ENCODE results near the gene BRD1.

DNA sequence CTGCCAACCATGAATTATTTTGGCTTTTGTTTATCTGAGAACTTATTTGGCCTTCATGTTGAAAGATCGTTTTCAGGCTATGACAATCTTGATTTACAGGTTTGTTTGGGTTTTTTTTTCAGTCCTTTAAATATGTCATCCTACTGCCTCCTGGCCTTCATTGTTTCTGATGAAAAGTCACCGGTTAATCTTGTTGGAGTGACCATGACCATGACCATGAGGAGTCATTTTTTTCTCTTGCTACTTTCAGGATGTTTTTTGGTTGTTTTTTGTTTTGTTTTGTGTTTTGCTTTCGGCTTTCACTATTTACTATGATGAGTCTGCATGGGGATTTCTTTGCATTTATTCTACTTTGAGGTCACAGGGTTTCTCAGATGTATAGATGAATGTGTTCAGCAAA is 81.6 kb downstream of the BRD1 start:
- TF ChIP-seq POLR2AphosphoS5 (IDR thresholded peaks at IDR 0.05; ENCODE audit: low read depth, low read length), result no peak
- TF ChIP-seq, protein P1, sequence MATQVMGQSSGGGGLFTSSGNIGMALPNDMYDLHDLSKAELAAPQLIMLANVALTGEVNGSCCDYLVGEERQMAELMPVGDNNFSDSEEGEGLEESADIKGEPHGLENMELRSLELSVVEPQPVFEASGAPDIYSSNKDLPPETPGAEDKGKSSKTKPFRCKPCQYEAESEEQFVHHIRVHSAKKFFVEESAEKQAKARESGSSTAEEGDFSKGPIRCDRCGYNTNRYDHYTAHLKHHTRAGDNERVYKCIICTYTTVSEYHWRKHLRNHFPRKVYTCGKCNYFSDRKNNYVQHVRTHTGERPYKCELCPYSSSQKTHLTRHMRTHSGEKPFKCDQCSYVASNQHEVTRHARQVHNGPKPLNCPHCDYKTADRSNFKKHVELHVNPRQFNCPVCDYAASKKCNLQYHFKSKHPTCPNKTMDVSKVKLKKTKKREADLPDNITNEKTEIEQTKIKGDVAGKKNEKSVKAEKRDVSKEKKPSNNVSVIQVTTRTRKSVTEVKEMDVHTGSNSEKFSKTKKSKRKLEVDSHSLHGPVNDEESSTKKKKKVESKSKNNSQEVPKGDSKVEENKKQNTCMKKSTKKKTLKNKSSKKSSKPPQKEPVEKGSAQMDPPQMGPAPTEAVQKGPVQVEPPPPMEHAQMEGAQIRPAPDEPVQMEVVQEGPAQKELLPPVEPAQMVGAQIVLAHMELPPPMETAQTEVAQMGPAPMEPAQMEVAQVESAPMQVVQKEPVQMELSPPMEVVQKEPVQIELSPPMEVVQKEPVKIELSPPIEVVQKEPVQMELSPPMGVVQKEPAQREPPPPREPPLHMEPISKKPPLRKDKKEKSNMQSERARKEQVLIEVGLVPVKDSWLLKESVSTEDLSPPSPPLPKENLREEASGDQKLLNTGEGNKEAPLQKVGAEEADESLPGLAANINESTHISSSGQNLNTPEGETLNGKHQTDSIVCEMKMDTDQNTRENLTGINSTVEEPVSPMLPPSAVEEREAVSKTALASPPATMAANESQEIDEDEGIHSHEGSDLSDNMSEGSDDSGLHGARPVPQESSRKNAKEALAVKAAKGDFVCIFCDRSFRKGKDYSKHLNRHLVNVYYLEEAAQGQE (IDR thresholded peaks at IDR 0.05; ENCODE audit: insufficient read depth in 1 of 2, low read depth in 2 of 2, low read length in 2 of 2), result no peak
